ENCODE measurements around the gene SH3RF2.
A peak's percentile ranks its signal among the peaks of the same experiment; 100 is the strongest.

SH3RF2 gene

GRCh38 chr5:145975361-145976066 lies 39.1 kb downstream of the SH3RF2 start:
- WGBS (ENCODE audit: extremely low coverage, insufficient coverage, insufficient read length): no CpG with 5 or more reads among the region's 3 CpGs

DNA sequence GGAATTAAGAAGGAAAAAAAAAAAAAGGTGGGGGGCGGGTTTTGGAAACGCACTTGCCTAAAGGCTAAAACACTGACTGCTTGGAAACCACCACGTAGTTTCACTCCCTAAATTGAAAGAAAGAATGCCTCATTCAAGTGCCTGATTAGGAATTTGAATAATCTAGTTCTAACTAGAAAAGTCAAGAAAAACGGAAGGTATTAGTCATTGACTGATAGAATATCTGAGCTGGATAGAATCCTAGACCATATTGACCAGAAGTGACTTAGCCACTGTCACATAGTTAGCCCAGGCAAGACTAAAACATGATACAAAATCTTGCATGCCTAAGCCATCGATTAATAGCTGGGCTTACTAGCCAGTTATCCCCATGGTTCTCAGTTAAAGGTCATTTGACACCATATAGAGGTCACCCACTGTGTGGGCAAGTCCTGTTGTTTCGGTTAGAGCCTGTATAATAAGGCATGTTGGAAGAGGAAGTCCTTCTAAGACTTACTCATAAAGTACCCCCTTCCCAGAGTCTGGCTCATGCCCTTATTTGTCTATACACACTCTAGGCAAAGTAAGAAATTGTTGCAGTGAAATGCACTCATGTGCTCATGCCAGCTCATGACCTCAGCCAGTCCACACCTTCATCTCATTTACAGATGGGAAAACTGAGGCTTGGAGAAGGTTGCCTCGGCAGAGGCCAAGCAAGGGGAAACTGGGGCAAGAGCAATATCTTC lies 40.2 kb downstream of the SH3RF2 start:
- Histone ChIP-seq H4K8ac (ENCODE audit: low read depth, low read length) (no peak overlapping the region), H2BK12ac (ENCODE audit: low read length) (no peak overlapping the region), H3K79me2 (ENCODE audit: control insufficient read depth, insufficient read depth, low read length, poor library complexity) (no peaks in the 10 kb centered on the region), H3K4me2 (ENCODE audit: low read length) (no peak overlapping the region), H3K36me3 (ENCODE audit: control insufficient read depth in 1 of 2, insufficient read depth in 2 of 2, low read length in 2 of 2) (no peaks in the 10 kb centered on the region), H3K18ac (ENCODE audit: low read length) (no peak overlapping the region), H2BK120ac (ENCODE audit: insufficient read depth, low read length, poor library complexity) (no peak overlapping the region), H3K4ac (ENCODE audit: low read depth, low read length) (no peak overlapping the region), H2AK5ac (ENCODE audit: low read length) (no peak overlapping the region), H4K91ac (ENCODE audit: low read depth, low read length) (no peak overlapping the region), H3K9ac (ENCODE audit: low read length) (no peak overlapping the region), H3K79me1 (ENCODE audit: low read length) (no peaks in the 10 kb centered on the region), H2AFZ (ENCODE audit: insufficient read depth, low read length, poor library complexity) (no peak overlapping the region), H2BK5ac (ENCODE audit: low read depth, low read length, poor library complexity) (no peak overlapping the region), H3K9me3 (ENCODE audit: insufficient read depth, low read depth, low read length) (peaks cover 5% of the 10 kb centered on the region), H3K4me1 (ENCODE audit: control insufficient read depth in 1 of 2, insufficient read depth in 2 of 2, low read length in 2 of 2) (peaks cover 6% of the 10 kb centered on the region in 2 experiments), H3K27ac (ENCODE audit: low read depth, low read length) (no peak overlapping the region), H3K14ac (ENCODE audit: low read length) (no peak overlapping the region), H3K27me3 (ENCODE audit: insufficient read depth, low read length) (no peaks in the 10 kb centered on the region), H3K4me3 (ENCODE audit: low read depth, low read length) (no peak overlapping the region), H4K12ac (ENCODE audit: low read depth, low read length) (no peak overlapping the region), H3K23ac (ENCODE audit: low read length) (no peak overlapping the region)
- DNase-seq: peak in 1 of 2 donors; percentile 67
- WGBS (ENCODE audit: extremely low coverage, insufficient coverage, insufficient read length): no CpG with 5 or more reads among the region's 7 CpGs

More at GRCh38 chr5:145975361-145976066, 39.1 kb downstream of the SH3RF2 start:
- H3K4ac ChIP-seq (ENCODE audit: low read depth, low read length): no peak overlapping the region
- peaks cover 5% of the 10 kb centered on the region for H3K9me3 ChIP-seq (ENCODE audit: insufficient read depth, low read depth, low read length)
- peaks cover 6% of the 10 kb centered on the region in 2 experiments for H3K4me1 ChIP-seq (ENCODE audit: control insufficient read depth in 1 of 2, insufficient read depth in 2 of 2, low read length in 2 of 2)
- DNase-seq: peak in 1 of 2 donors; percentile 23
- no peak overlapping the region for H3K14ac ChIP-seq (ENCODE audit: low read length)
- H4K91ac ChIP-seq (ENCODE audit: low read depth, low read length): no peak overlapping the region
- H2BK120ac ChIP-seq (ENCODE audit: insufficient read depth, low read length, poor library complexity): no peak overlapping the region
- no peak overlapping the region for H3K27ac ChIP-seq (ENCODE audit: low read depth, low read length)
- no peaks in the 10 kb centered on the region for H3K79me2 ChIP-seq (ENCODE audit: control insufficient read depth, insufficient read depth, low read length, poor library complexity)
- no peaks in the 10 kb centered on the region for H3K79me1 ChIP-seq (ENCODE audit: low read length)
- H2BK5ac ChIP-seq (ENCODE audit: low read depth, low read length, poor library complexity): no peak overlapping the region
- no peak overlapping the region for H3K18ac ChIP-seq (ENCODE audit: low read length)
- no peak overlapping the region for H3K9ac ChIP-seq (ENCODE audit: low read length)
- H3K23ac ChIP-seq (ENCODE audit: low read length): no peak overlapping the region
- H2AK5ac ChIP-seq (ENCODE audit: low read length): no peak overlapping the region
- H2BK12ac ChIP-seq (ENCODE audit: low read length): no peak overlapping the region
- no peaks in the 10 kb centered on the region for H3K36me3 ChIP-seq (ENCODE audit: control insufficient read depth in 1 of 2, insufficient read depth in 2 of 2, low read length in 2 of 2)
- no peak overlapping the region for H4K12ac ChIP-seq (ENCODE audit: low read depth, low read length)
- no peak overlapping the region for H3K4me3 ChIP-seq (ENCODE audit: low read depth, low read length)
- H3K27me3 ChIP-seq (ENCODE audit: insufficient read depth, low read length): no peaks in the 10 kb centered on the region
- H2AFZ ChIP-seq (ENCODE audit: insufficient read depth, low read length, poor library complexity): no peak overlapping the region
- no peak overlapping the region for H3K4me2 ChIP-seq (ENCODE audit: low read length)
- H4K8ac ChIP-seq (ENCODE audit: low read depth, low read length): no peak overlapping the region

GRCh38 chr5:145978171-145978570 lies 41.8 kb downstream of the SH3RF2 start:
- no peak overlapping the region for H4K91ac ChIP-seq (ENCODE audit: low read depth, low read length)
- no peaks in the 10 kb centered on the region for H3K79me2 ChIP-seq (ENCODE audit: control insufficient read depth, insufficient read depth, low read length, poor library complexity)
- no peak for DNase-seq
- no peak overlapping the region for H3K27ac ChIP-seq (ENCODE audit: low read depth, low read length)
- no peaks in the 10 kb centered on the region for H3K36me3 ChIP-seq (ENCODE audit: control insufficient read depth in 1 of 2, insufficient read depth in 2 of 2, low read length in 2 of 2)
- H3K9me3 ChIP-seq (ENCODE audit: insufficient read depth, low read depth, low read length): peaks cover 3% of the 10 kb centered on the region
- H3K9ac ChIP-seq (ENCODE audit: low read length): no peak overlapping the region
- no peak overlapping the region for H3K4ac ChIP-seq (ENCODE audit: low read depth, low read length)
- H3K79me1 ChIP-seq (ENCODE audit: low read length): no peaks in the 10 kb centered on the region
- H3K4me1 ChIP-seq (ENCODE audit: control insufficient read depth in 1 of 2, insufficient read depth in 2 of 2, low read length in 2 of 2): peaks cover 10 to 11% of the 10 kb centered on the region in 2 experiments
- H2BK120ac ChIP-seq (ENCODE audit: insufficient read depth, low read length, poor library complexity): no peak overlapping the region
- H3K4me2 ChIP-seq (ENCODE audit: low read length): no peak overlapping the region
- H4K8ac ChIP-seq (ENCODE audit: low read depth, low read length): no peak overlapping the region
- no peak overlapping the region for H3K18ac ChIP-seq (ENCODE audit: low read length)
- H2BK12ac ChIP-seq (ENCODE audit: low read length): no peak overlapping the region
- no peak overlapping the region for H4K12ac ChIP-seq (ENCODE audit: low read depth, low read length)
- no peak overlapping the region for H3K4me3 ChIP-seq (ENCODE audit: low read depth, low read length)
- no CpG with 5 or more reads among the region's 3 CpGs for WGBS (ENCODE audit: extremely low coverage, insufficient coverage, insufficient read length)
- H2AFZ ChIP-seq (ENCODE audit: insufficient read depth, low read length, poor library complexity): no peak overlapping the region
- H3K14ac ChIP-seq (ENCODE audit: low read length): no peak overlapping the region
- H2BK5ac ChIP-seq (ENCODE audit: low read depth, low read length, poor library complexity): no peak overlapping the region
- no peak overlapping the region for H2AK5ac ChIP-seq (ENCODE audit: low read length)
- H3K23ac ChIP-seq (ENCODE audit: low read length): no peak overlapping the region
- no peaks in the 10 kb centered on the region for H3K27me3 ChIP-seq (ENCODE audit: insufficient read depth, low read length)

- H3K9ac ChIP-seq (ENCODE audit: low read length): no peak overlapping the region
- no peaks in the 10 kb centered on the region for H3K27me3 ChIP-seq (ENCODE audit: insufficient read depth, low read length)
- no peak overlapping the region for H2BK12ac ChIP-seq (ENCODE audit: low read length)
- H3K4me1 ChIP-seq (ENCODE audit: control insufficient read depth in 1 of 2, insufficient read depth in 2 of 2, low read length in 2 of 2): peaks cover 10 to 11% of the 10 kb centered on the region in 2 experiments
- peaks cover 3% of the 10 kb centered on the region for H3K9me3 ChIP-seq (ENCODE audit: insufficient read depth, low read depth, low read length)
- no peak overlapping the region for H2BK120ac ChIP-seq (ENCODE audit: insufficient read depth, low read length, poor library complexity)
- H4K8ac ChIP-seq (ENCODE audit: low read depth, low read length): no peak overlapping the region
- H4K12ac ChIP-seq (ENCODE audit: low read depth, low read length): no peak overlapping the region
- no peak overlapping the region for H3K18ac ChIP-seq (ENCODE audit: low read length)
- H2BK5ac ChIP-seq (ENCODE audit: low read depth, low read length, poor library complexity): no peak overlapping the region
- no peaks in the 10 kb centered on the region for H3K79me2 ChIP-seq (ENCODE audit: control insufficient read depth, insufficient read depth, low read length, poor library complexity)
- H3K23ac ChIP-seq (ENCODE audit: low read length): no peak overlapping the region
- no CpG with 5 or more reads among the region's 1 CpG for WGBS (ENCODE audit: extremely low coverage, insufficient coverage, insufficient read length)
- no peak overlapping the region for H3K4me2 ChIP-seq (ENCODE audit: low read length)
- H2AFZ ChIP-seq (ENCODE audit: insufficient read depth, low read length, poor library complexity): no peak overlapping the region
- H3K4ac ChIP-seq (ENCODE audit: low read depth, low read length): no peak overlapping the region
- H3K79me1 ChIP-seq (ENCODE audit: low read length): no peaks in the 10 kb centered on the region
- H3K4me3 ChIP-seq (ENCODE audit: low read depth, low read length): no peak overlapping the region
- DNase-seq: no peak
- H3K36me3 ChIP-seq (ENCODE audit: control insufficient read depth in 1 of 2, insufficient read depth in 2 of 2, low read length in 2 of 2): no peaks in the 10 kb centered on the region
- H2AK5ac ChIP-seq (ENCODE audit: low read length): no peak overlapping the region
- no peak overlapping the region for H4K91ac ChIP-seq (ENCODE audit: low read depth, low read length)
- no peak overlapping the region for H3K14ac ChIP-seq (ENCODE audit: low read length)
- no peak overlapping the region for H3K27ac ChIP-seq (ENCODE audit: low read depth, low read length)
Observed at GRCh38 chr5:145978708-145979107, 42.3 kb downstream of the SH3RF2 start.
